Measurements from ENCODE around the gene ACY1.

ACY1 gene

DNA sequence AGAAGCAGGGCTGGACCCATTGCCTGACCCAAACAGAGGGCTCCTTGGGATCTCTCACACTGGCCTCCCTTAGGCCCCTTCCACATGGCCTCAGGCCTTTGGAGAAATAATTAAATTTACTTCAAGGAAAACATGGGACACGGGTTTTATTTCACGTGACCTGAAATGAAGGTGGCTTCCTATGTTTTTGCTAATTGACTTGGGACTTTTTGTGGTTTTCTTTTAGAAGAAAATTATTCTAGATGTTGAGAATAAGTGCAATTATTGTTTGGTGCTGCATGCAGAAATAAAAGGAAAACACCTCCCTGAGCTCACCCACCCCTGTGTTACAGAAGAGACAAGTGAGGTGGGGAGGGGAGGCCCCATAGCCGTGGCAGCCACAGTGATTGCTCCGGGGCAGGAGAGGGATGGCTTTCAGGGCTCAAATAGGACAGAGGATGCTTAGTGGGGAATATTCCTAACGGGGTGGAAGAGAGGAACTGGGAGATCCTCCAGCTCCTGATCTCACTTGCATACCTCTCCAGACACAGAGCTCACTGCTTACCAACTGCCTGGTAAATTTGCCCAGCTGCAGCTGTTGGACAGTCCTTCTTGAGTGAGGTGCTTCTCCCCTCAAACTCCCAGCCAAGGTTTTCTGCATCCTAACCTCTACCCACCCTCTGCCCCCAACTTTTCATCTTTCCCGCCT is 41.6 kb downstream of the ACY1 start:
- TF ChIP-seq FOXP2 (optimal IDR thresholded peaks at IDR 0.05; ENCODE audit: control extremely low read depth, extremely low read length, insufficient read depth) (no peak), EZH2 (IDR thresholded peaks at IDR 0.05) (no peak), POLR2AphosphoS5 (IDR thresholded peaks at IDR 0.05; ENCODE audit: borderline replicate concordance, low read depth, low read length) (no peak)
- H3K9me3 ChIP-seq (ENCODE audit: low read depth, low read length), result no peaks in the 10 kb centered on the region
- no peak overlapping the region for H3K9ac ChIP-seq (ENCODE audit: insufficient read length)
- no peak for DNase-seq (ENCODE audit: low read depth, low spot score)
- no peak overlapping the region for H3K4me3 ChIP-seq
- peak overlapping the region; percentile 35; the same call in 1 of the 2 replicates for H3K27ac ChIP-seq
- no peaks in the 10 kb centered on the region for H3K36me3 ChIP-seq (ENCODE audit: insufficient read depth, low read length)

GRCh38 chr3:52025453-52025852 is 42.1 kb downstream of the ACY1 start:
- no peak overlapping the region for H3K4me3 ChIP-seq
- no peak for DNase-seq (ENCODE audit: low read depth, low spot score)
- no peak for TF ChIP-seq POLR2AphosphoS5 (IDR thresholded peaks at IDR 0.05; ENCODE audit: borderline replicate concordance, low read depth, low read length)
- no peak for TF ChIP-seq FOXP2 (optimal IDR thresholded peaks at IDR 0.05; ENCODE audit: control extremely low read depth, extremely low read length, insufficient read depth)
- no peak for TF ChIP-seq EZH2 (IDR thresholded peaks at IDR 0.05)
- no peaks in the 10 kb centered on the region for H3K9me3 ChIP-seq (ENCODE audit: low read depth, low read length)
- H3K9ac ChIP-seq (ENCODE audit: insufficient read length), result no peak overlapping the region
- H3K27ac ChIP-seq, result no peak overlapping the region
- H3K36me3 ChIP-seq (ENCODE audit: insufficient read depth, low read length), result no peaks in the 10 kb centered on the region

- H3K4me3 ChIP-seq, result no peak overlapping the region
- H3K9ac ChIP-seq (ENCODE audit: insufficient read length), result no peak overlapping the region
- H3K9me3 ChIP-seq (ENCODE audit: low read depth, low read length), result no peaks in the 10 kb centered on the region
- no peak overlapping the region for H3K27ac ChIP-seq
- DNase-seq (ENCODE audit: low read depth, low spot score), result no peak
- no peaks in the 10 kb centered on the region for H3K36me3 ChIP-seq (ENCODE audit: insufficient read depth, low read length)
- no peak for TF ChIP-seq EZH2 (IDR thresholded peaks at IDR 0.05)
- no peak for TF ChIP-seq FOXP2 (optimal IDR thresholded peaks at IDR 0.05; ENCODE audit: control extremely low read depth, extremely low read length, insufficient read depth)
- TF ChIP-seq POLR2AphosphoS5 (IDR thresholded peaks at IDR 0.05; ENCODE audit: borderline replicate concordance, low read depth, low read length), result no peak
Observed at GRCh38 chr3:52026041-52026440, 42.7 kb downstream of the ACY1 start.

GRCh38 chr3:52028572-52028971 is 45.2 kb downstream of the ACY1 start:
- H3K4me3 ChIP-seq, result no peak overlapping the region
- DNase-seq (ENCODE audit: low read depth, low spot score), result no peak
- no peak for TF ChIP-seq EZH2 (IDR thresholded peaks at IDR 0.05)
- TF ChIP-seq FOXP2 (optimal IDR thresholded peaks at IDR 0.05; ENCODE audit: control extremely low read depth, extremely low read length, insufficient read depth), result no peak
- TF ChIP-seq POLR2AphosphoS5 (IDR thresholded peaks at IDR 0.05; ENCODE audit: borderline replicate concordance, low read depth, low read length), result no peak
- no peaks in the 10 kb centered on the region for H3K36me3 ChIP-seq (ENCODE audit: insufficient read depth, low read length)
- H3K9ac ChIP-seq (ENCODE audit: insufficient read length), result no peak overlapping the region
- no peaks in the 10 kb centered on the region for H3K9me3 ChIP-seq (ENCODE audit: low read depth, low read length)
- no peak overlapping the region for H3K27ac ChIP-seq

DNA sequence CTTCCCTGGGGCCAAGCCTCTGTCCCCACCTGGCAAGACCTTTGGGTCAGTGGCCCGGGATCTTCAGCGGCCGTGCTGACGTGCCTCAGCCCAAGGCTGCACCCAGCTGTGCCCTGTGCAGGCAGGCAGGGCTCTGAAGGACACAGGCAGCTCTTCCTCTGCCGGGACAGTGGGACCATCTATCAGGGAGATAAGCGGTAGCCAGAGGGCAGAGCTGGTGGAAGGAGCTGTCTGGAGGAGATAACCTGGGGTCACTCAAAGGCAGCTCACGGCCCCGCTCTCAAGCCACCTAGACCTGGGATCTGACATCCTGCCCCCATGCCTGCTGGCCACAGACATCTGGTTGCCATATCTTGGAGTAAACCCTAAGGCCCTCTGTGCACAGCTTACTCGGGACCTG is 45.7 kb downstream of the ACY1 start:
- Histone ChIP-seq H3K36me3 (ENCODE audit: insufficient read depth, low read length) (no peaks in the 10 kb centered on the region), H3K27ac (no peak overlapping the region), H3K4me3 (no peak overlapping the region), H3K9ac (ENCODE audit: insufficient read length) (no peak overlapping the region), H3K9me3 (ENCODE audit: low read depth, low read length) (no peaks in the 10 kb centered on the region)
- DNase-seq (ENCODE audit: low read depth, low spot score), result no peak
- TF ChIP-seq POLR2AphosphoS5 (IDR thresholded peaks at IDR 0.05; ENCODE audit: borderline replicate concordance, low read depth, low read length), result no peak
- no peak for TF ChIP-seq FOXP2 (optimal IDR thresholded peaks at IDR 0.05; ENCODE audit: control extremely low read depth, extremely low read length, insufficient read depth)
- TF ChIP-seq EZH2 (IDR thresholded peaks at IDR 0.05), result no peak

DNA sequence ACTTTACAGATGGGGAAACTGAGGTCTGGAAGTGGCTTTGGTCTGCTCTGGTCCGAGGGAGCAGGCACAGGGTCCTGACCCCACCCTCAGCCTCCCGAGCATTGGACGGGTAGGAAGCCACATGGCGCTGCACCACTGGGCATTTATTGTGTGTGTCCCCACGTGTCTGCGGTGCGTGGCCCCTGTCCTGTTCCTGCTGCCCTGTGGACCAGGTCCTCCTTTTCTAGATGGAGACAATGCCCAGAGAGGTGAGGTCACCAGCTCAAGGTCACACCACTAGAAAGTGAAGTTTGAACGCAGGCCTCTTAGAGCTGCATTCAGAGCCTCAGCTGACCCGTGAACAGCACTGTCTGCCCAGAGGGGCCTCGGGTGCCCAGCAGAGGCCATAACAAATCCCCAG is 46.2 kb downstream of the ACY1 start:
- no peak overlapping the region for H3K4me3 ChIP-seq
- H3K9ac ChIP-seq (ENCODE audit: insufficient read length), result no peak overlapping the region
- H3K27ac ChIP-seq, result no peak overlapping the region
- H3K36me3 ChIP-seq (ENCODE audit: insufficient read depth, low read length), result no peaks in the 10 kb centered on the region
- TF ChIP-seq FOXP2 (optimal IDR thresholded peaks at IDR 0.05; ENCODE audit: control extremely low read depth, extremely low read length, insufficient read depth), result no peak
- no peak for TF ChIP-seq EZH2 (IDR thresholded peaks at IDR 0.05)
- TF ChIP-seq POLR2AphosphoS5 (IDR thresholded peaks at IDR 0.05; ENCODE audit: borderline replicate concordance, low read depth, low read length), result no peak
- no peaks in the 10 kb centered on the region for H3K9me3 ChIP-seq (ENCODE audit: low read depth, low read length)
- DNase-seq (ENCODE audit: low read depth, low spot score), result no peak

DNA sequence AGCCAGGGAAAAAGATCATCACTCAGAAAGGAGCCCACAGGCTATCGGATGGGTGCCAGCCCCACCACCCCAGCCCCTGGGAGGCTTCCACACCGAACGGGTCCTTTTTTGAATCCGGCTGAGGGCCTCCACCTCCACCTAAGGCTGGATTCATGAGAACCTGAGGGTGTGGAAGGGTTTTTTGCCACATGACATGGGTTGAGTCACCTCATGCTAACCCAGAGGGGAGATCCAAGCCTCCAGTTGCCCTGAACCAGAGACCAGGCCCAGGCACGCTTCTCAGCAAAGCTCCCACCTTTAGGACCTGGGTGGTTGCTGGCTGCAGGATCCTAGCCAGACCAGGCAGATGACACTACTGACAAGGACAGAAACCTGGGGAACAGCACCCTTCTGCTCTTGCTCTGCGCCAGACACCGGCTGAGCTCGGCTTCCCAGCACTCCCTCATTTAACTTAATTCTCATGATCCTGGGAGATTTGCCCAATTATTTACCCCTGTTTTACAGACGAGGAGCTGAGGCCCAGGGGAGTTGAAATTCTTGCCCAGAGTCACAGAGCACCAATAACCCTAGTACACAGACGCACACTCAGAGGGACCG is 47.5 kb downstream of the ACY1 start:
- H3K27ac ChIP-seq, result no peak overlapping the region
- H3K9me3 ChIP-seq (ENCODE audit: low read depth, low read length), result no peaks in the 10 kb centered on the region
- no peak for TF ChIP-seq EZH2 (IDR thresholded peaks at IDR 0.05)
- no peak for TF ChIP-seq FOXP2 (optimal IDR thresholded peaks at IDR 0.05; ENCODE audit: control extremely low read depth, extremely low read length, insufficient read depth)
- TF ChIP-seq POLR2AphosphoS5 (IDR thresholded peaks at IDR 0.05; ENCODE audit: borderline replicate concordance, low read depth, low read length), result no peak
- no peak for DNase-seq (ENCODE audit: low read depth, low spot score)
- H3K4me3 ChIP-seq, result no peak overlapping the region
- H3K9ac ChIP-seq (ENCODE audit: insufficient read length), result no peak overlapping the region
- H3K36me3 ChIP-seq (ENCODE audit: insufficient read depth, low read length), result no peaks in the 10 kb centered on the region

- no peaks in the 10 kb centered on the region for H3K9me3 ChIP-seq (ENCODE audit: low read depth, low read length)
- no peak overlapping the region for H3K4me3 ChIP-seq
- H3K36me3 ChIP-seq (ENCODE audit: insufficient read depth, low read length), result no peaks in the 10 kb centered on the region
Observed at GRCh38 chr3:52031896-52032295, 48.6 kb downstream of the ACY1 start.

More at GRCh38 chr3:52031896-52032295, 48.6 kb downstream of the ACY1 start:
- TF ChIP-seq FOXP2 (optimal IDR thresholded peaks at IDR 0.05; ENCODE audit: control extremely low read depth, extremely low read length, insufficient read depth) (no peak), POLR2AphosphoS5 (IDR thresholded peaks at IDR 0.05; ENCODE audit: borderline replicate concordance, low read depth, low read length) (no peak), EZH2 (IDR thresholded peaks at IDR 0.05) (no peak)
- H3K27ac ChIP-seq, result no peak overlapping the region
- H3K9ac ChIP-seq (ENCODE audit: insufficient read length), result no peak overlapping the region
- DNase-seq (ENCODE audit: low read depth, low spot score), result no peak

Data from SK-N-MC (cell line).